ENCODE data around the gene CPVL.

GRCh38 chr7:29109358-29109757 lies 37.0 kb downstream of the CPVL start:
- TF ChIP-seq CTCF (IDR thresholded peaks at IDR 0.05; ENCODE audit: insufficient read depth, low read depth, low read length): no peak
- TF ChIP-seq EZH2 (IDR thresholded peaks at IDR 0.05; ENCODE audit: insufficient read depth, low read length): no peak
